Breast epithelium (tissue), 4 donors: ENCODE measurements around the gene LCMT2. TPM values are rescaled to one million over a fixed set of nuclear protein-coding genes. Genes with fewer than 3 reads are reported as not detected.

Experiments
- DNase-seq, 2 donors: peaks; one replicate each; pipeline ENCODE4 v3.0.0-alpha.2; 2019; ENCODE audit warnings: low spot score in 2 of 2
- H3K27ac ChIP-seq, 2 donors: fragments of 200-600 bp; sonication (generic) in 1 of 2; one replicate each; pipeline ENCODE4 v1.5.1; 2016 to 2019; ENCODE audit warnings: mild to moderate bottlenecking in 1 of 2
- H3K27me3 ChIP-seq, 2 donors: fragments of 200-600 bp; sonication (generic) in 1 of 2; one replicate each; pipeline versions ENCODE4 v1.5.1 to v1.6.0; 2017 to 2019; ENCODE audit warnings: control low read depth in 1 of 2, mild to moderate bottlenecking in 1 of 2
- H3K36me3 ChIP-seq: fragments of 200-600 bp; one replicate; pipeline ENCODE4 v1.5.1; 2019
- H3K4me1 ChIP-seq, 2 donors: fragments of 200-600 bp; sonication (generic); one replicate each; pipeline ENCODE4 v1.5.1; 2016 to 2019; ENCODE audit warnings: control low read depth in 1 of 2
- H3K4me3 ChIP-seq, 3 donors: fragments of 200-600 bp; sonication (generic); 1 replicate in 2 of 3; 2 replicates in 1 of 3; pipeline ENCODE4 v1.5.1; 2016 to 2019; ENCODE audit warnings: mild to moderate bottlenecking in 3 of 3, moderate library complexity in 2 of 3
- H3K9me3 ChIP-seq, 2 donors: fragments of 200-600 bp; sonication (generic) in 1 of 2; one replicate each; pipeline ENCODE4 v1.5.1; 2016 to 2019; ENCODE audit warnings: control low read depth in 1 of 2
- CTCF ChIP-seq, 3 donors: fragments of 450-650 bp; IDR thresholded peaks; one replicate each; pipeline ENCODE4 v1.5.1; 2016 to 2017; ENCODE audit warnings: antibody characterized with exemption in 3 of 3, mild to moderate bottlenecking in 3 of 3, moderate library complexity in 3 of 3
- POLR2A ChIP-seq: fragments of 450-650 bp; IDR thresholded peaks from one replicate; pipeline ENCODE4 v1.6.1; 2016; ENCODE audit warnings: antibody characterized with exemption, mild to moderate bottlenecking, moderate library complexity
- POLR2AphosphoS5 ChIP-seq, 3 donors: sonication (generic); formaldehyde crosslinking; IDR thresholded peaks; one replicate each; pipeline ENCODE4 v1.6.1; 2017; ENCODE audit warnings: antibody characterized with exemption in 3 of 3
- intact Hi-C: fragments of 100-400 bp; cut with DNase I; formaldehyde crosslinking; loops from one replicate; pipeline ENCODE4 v1.15.1; 2023; ENCODE audit warnings: low total_unique reads
- total RNA-seq, 3 donors: library from RNA; depleted of rRNA; stranded (reverse); fragments of >200 nt; gene quantifications; one replicate each; pipeline ENCODE4 v1.1.0, GENCODE V29; 2016

The LCMT2 gene
- total RNA-seq, 3 donors from 2014 or later: 3.8 to 9.5 (median 6.6) TPM

- Histone ChIP-seq H3K36me3 (no peaks in the 10 kb centered on the region), H3K27ac (no peak overlapping the region), H3K4me1 (no peaks in the 10 kb centered on the region), H3K4me3 (no peak overlapping the region), H3K9me3 (no peaks in the 10 kb centered on the region), H3K27me3 (no peaks in the 10 kb centered on the region)
- DNase-seq: no peak
- intact Hi-C loops: no loop called here
- no peak for TF ChIP-seq POLR2AphosphoS5 (IDR thresholded peaks at IDR 0.05)
- no peak for TF ChIP-seq POLR2A
- TF ChIP-seq CTCF (IDR thresholded peaks at IDR 0.05): no peak
Observed at GRCh38 chr15:43317566-43318184, 12.7 kb downstream of the LCMT2 start.

- no peaks in the 10 kb centered on the region for H3K27me3 ChIP-seq
- H3K36me3 ChIP-seq: no peaks in the 10 kb centered on the region
- no peak for TF ChIP-seq CTCF (IDR thresholded peaks at IDR 0.05)
- no peak for TF ChIP-seq POLR2A
- TF ChIP-seq POLR2AphosphoS5 (IDR thresholded peaks at IDR 0.05): no peak
- H3K9me3 ChIP-seq: no peaks in the 10 kb centered on the region
- intact Hi-C loops: no loop called here
- no peak overlapping the region for H3K4me3 ChIP-seq
- H3K4me1 ChIP-seq: no peaks in the 10 kb centered on the region
- H3K27ac ChIP-seq: no peak overlapping the region
- DNase-seq: no peak
Observed at GRCh38 chr15:43316971-43317346, 13.4 kb downstream of the LCMT2 start.

GRCh38 chr15:43316016-43316970, 14.1 kb downstream of the LCMT2 start:
- H3K4me1 ChIP-seq: no peaks in the 10 kb centered on the region
- no peak overlapping the region for H3K4me3 ChIP-seq
- no peaks in the 10 kb centered on the region for H3K27me3 ChIP-seq
- no peak overlapping the region for H3K27ac ChIP-seq
- no peaks in the 10 kb centered on the region for H3K36me3 ChIP-seq
- H3K9me3 ChIP-seq: no peaks in the 10 kb centered on the region
- no peak for TF ChIP-seq CTCF (IDR thresholded peaks at IDR 0.05)
- intact Hi-C loops: no loop called here
- DNase-seq: no peak

GRCh38 chr15:43314171-43314570, 16.2 kb downstream of the LCMT2 start:
- Histone ChIP-seq H3K27ac (no peak overlapping the region), H3K4me3 (no peak overlapping the region)

More at GRCh38 chr15:43314171-43314570, 16.2 kb downstream of the LCMT2 start:
- DNase-seq: no peak
- Histone ChIP-seq H3K9me3 (no peaks in the 10 kb centered on the region), H3K36me3 (no peaks in the 10 kb centered on the region), H3K27me3 (no peaks in the 10 kb centered on the region), H3K4me1 (no peaks in the 10 kb centered on the region)
- intact Hi-C loops: no loop called here
- TF ChIP-seq CTCF (IDR thresholded peaks at IDR 0.05): no peak
- no peak for TF ChIP-seq POLR2A
